PC-3 (cell line): Measurements from ENCODE around the gene ETS1. TPM values are rescaled to one million over a fixed set of nuclear protein-coding genes. Genes with fewer than 3 reads are reported as not detected.

Source experiments
- ATAC-seq: fragments of 200-7000 bp; cut with Tn5 transposase; 2 replicates; pipeline ENCODE4 v1.9.1; 2020; ENCODE audit warnings: mild to moderate bottlenecking, moderate library complexity
- BruUV-seq: library from RNA; stranded (reverse); fragments of 400-500 nt; replicated peaks from 2 replicates; lab custom pipeline; 2021; lab: Mats Ljungman, UMichigan
- CTCF ChIA-PET: fragments of 300-600 bp; sonication (Branson Sonifier 250); formaldehyde crosslinking; loops from one replicate; lab custom pipeline; 2022; ENCODE audit warnings: antibody characterized with exemption; lab: Charles Lee
- POLR2A ChIA-PET: fragments of 300-600 bp; sonication (Branson Sonifier 250); formaldehyde crosslinking; loops from one replicate; lab custom pipeline; 2022; ENCODE audit warnings: antibody characterized with exemption; ENCODE audit not compliant: unreplicated experiment; lab: Charles Lee
- DNase-seq: peaks from one replicate; pipeline ENCODE4 v3.0.0-alpha.2; 2015
- H2AFZ ChIP-seq: fragments of 300-600 bp; sonication (generic); 2 replicates; pipeline ENCODE4 v1.6.0; 2016; ENCODE audit warnings: antibody characterized with exemption, low read length
- H3F3A ChIP-seq: fragments of 300-600 bp; sonication (generic); one replicate; pipeline ENCODE4 v1.6.0; 2017; ENCODE audit warnings: antibody characterized with exemption, low read length, control low read depth, mild to moderate bottlenecking; ENCODE audit not compliant: unreplicated experiment
- H3K27ac ChIP-seq: fragments of 300-600 bp; sonication (generic); 2 replicates; pipeline ENCODE4 v1.5.1; 2016; ENCODE audit warnings: mild to moderate bottlenecking, low read length
- H3K27me3 ChIP-seq: fragments of 300-600 bp; sonication (generic); 2 replicates; pipeline ENCODE4 v1.6.1; 2016; ENCODE audit warnings: low read length, mixed read lengths
- H3K36me3 ChIP-seq: fragments of 300-600 bp; sonication (generic); 2 replicates; pipeline ENCODE4 v1.6.1; 2016; ENCODE audit warnings: low read depth, mixed run types, low read length, mixed read lengths
- H3K4me1 ChIP-seq: fragments of 300-600 bp; sonication (generic); 2 replicates; pipeline ENCODE4 v1.5.1; 2016; ENCODE audit warnings: low read length; ENCODE audit not compliant: insufficient read depth
- H3K4me2 ChIP-seq: fragments of 300-600 bp; sonication (generic); 2 replicates; pipeline ENCODE4 v1.6.0; 2016; ENCODE audit warnings: low read length
- H3K4me3 ChIP-seq: fragments of 300-600 bp; sonication (generic); 2 replicates; pipeline ENCODE4 v1.5.1; 2016; ENCODE audit warnings: mild to moderate bottlenecking, low read length, mixed read lengths
- H3K79me2 ChIP-seq: fragments of 300-600 bp; sonication (generic); 2 replicates; pipeline ENCODE4 v1.6.1; 2017; ENCODE audit warnings: low read length, mixed read lengths
- H3K9ac ChIP-seq: fragments of 300-600 bp; sonication (generic); 2 replicates; pipeline ENCODE4 v1.6.0; 2016; ENCODE audit warnings: mild to moderate bottlenecking, low read length
- H3K9me2 ChIP-seq: fragments of 300-600 bp; sonication (generic); replicated peaks from 2 replicates; pipeline ENCODE4 v1.6.1; 2016; ENCODE audit warnings: mixed run types, low read length, mixed read lengths
- H3K9me3 ChIP-seq: fragments of 300-600 bp; sonication (generic); 2 replicates; pipeline ENCODE4 v1.6.1; 2016; ENCODE audit warnings: low read length, mixed read lengths
- H4K20me1 ChIP-seq: fragments of 300-600 bp; sonication (generic); 2 replicates; pipeline ENCODE4 v1.6.1; 2016; ENCODE audit warnings: low read length, mixed read lengths
- CTCF ChIP-seq: fragments of 300-600 bp; sonication (generic); conservative IDR thresholded peaks from 2 replicates; pipeline ENCODE4 v1.5.1; 2017; ENCODE audit warnings: antibody characterized with exemption, low read depth, mild to moderate bottlenecking, low read length
- EZH2 ChIP-seq: fragments of 300-600 bp; sonication (generic); IDR thresholded peaks from one replicate; pipeline ENCODE4 v1.6.1; 2017; ENCODE audit warnings: antibody characterized with exemption, mild to moderate bottlenecking, low read length; ENCODE audit not compliant: unreplicated experiment
- EZH2phosphoT487 ChIP-seq: fragments of 300-600 bp; sonication (generic); IDR thresholded peaks from 2 replicates; pipeline ENCODE4 v1.6.1; 2018; ENCODE audit warnings: mild to moderate bottlenecking, antibody characterized with exemption, low read length, borderline replicate concordance
- intact Hi-C: fragments of 100-400 bp; cut with micrococcal nuclease; formaldehyde crosslinking; loops from 2 replicates; pipeline ENCODE4 v1.9.0; 2023
- total RNA-seq: library from RNA; depleted of rRNA; stranded (reverse); fragments of >200 nt; gene quantifications from 2 replicates; pipeline ENCODE4 v1.2.3, GENCODE V29; 2014

Gene ETS1
- total RNA-seq, 1 experiment from 2014 or later, result 52.0 TPM

- Histone ChIP-seq H3K9me3 (no peaks in the 10 kb centered on the region), H3K4me2 (no peak overlapping the region), H4K20me1 (no peaks in the 10 kb centered on the region), H3F3A (no peaks in the 10 kb centered on the region), H3K9ac (no peak overlapping the region), H3K4me1 (no peaks in the 10 kb centered on the region), H2AFZ (no peak overlapping the region), H3K36me3 (no peaks in the 10 kb centered on the region), H3K27me3 (no peaks in the 10 kb centered on the region), H3K27ac (no peak overlapping the region), H3K9me2 (no peaks in the 10 kb centered on the region), H3K4me3 (no peak overlapping the region), H3K79me2 (no peaks in the 10 kb centered on the region)
- POLR2A ChIA-PET, result interaction anchor here (0.7 kb wide), 1 partner anchor 31 kb away, joined by 6 read pairs; no protein-coding TSS in a partner anchor
- BruUV-seq, result no TSS peak
- peak; percentile 52 for TF ChIP-seq CTCF
- no peak for TF ChIP-seq EZH2
- no peak for TF ChIP-seq EZH2phosphoT487
- DNase-seq, result peak; percentile 40
- intact Hi-C loops, result no loop called here
- peak; percentile 65 for ATAC-seq
- CTCF ChIA-PET, result interaction anchor here (0.6 to 1.2 kb wide), 3 partner anchors 35 to 78 kb away, joined by 3 to 6 read pairs (median 3); no protein-coding TSS in a partner anchor
These were observed 33.5 kb downstream of the ETS1 start for GRCh38 chr11:128553662-128554362.

GRCh38 chr11:128552783-128553661, 34.3 kb downstream of the ETS1 start:
- TF ChIP-seq EZH2phosphoT487 (no peak), CTCF (no peak), EZH2 (no peak)
- no peaks in the 10 kb centered on the region for H3K9me2 ChIP-seq
- no peaks in the 10 kb centered on the region for H3F3A ChIP-seq
- intact Hi-C loops, result no loop called here
- no peak for DNase-seq
- H2AFZ ChIP-seq, result no peak overlapping the region
- H3K4me1 ChIP-seq, result no peaks in the 10 kb centered on the region
- BruUV-seq, result no TSS peak
- H4K20me1 ChIP-seq, result no peaks in the 10 kb centered on the region
- no peaks in the 10 kb centered on the region for H3K79me2 ChIP-seq
- no peak overlapping the region for H3K9ac ChIP-seq
- CTCF ChIA-PET, result interaction anchor here (0.6 to 1.2 kb wide), 2 partner anchors 28 to 34 kb away, joined by 3 to 18 read pairs; no protein-coding TSS in a partner anchor
- no peak for ATAC-seq
- no peaks in the 10 kb centered on the region for H3K9me3 ChIP-seq
- no peak overlapping the region for H3K4me3 ChIP-seq
- no peaks in the 10 kb centered on the region for H3K27me3 ChIP-seq
- POLR2A ChIA-PET, result no interaction called here
- no peak overlapping the region for H3K4me2 ChIP-seq
- H3K27ac ChIP-seq, result no peak overlapping the region
- H3K36me3 ChIP-seq, result no peaks in the 10 kb centered on the region
